Measurements from ENCODE around the gene NPFFR1.

DNA sequence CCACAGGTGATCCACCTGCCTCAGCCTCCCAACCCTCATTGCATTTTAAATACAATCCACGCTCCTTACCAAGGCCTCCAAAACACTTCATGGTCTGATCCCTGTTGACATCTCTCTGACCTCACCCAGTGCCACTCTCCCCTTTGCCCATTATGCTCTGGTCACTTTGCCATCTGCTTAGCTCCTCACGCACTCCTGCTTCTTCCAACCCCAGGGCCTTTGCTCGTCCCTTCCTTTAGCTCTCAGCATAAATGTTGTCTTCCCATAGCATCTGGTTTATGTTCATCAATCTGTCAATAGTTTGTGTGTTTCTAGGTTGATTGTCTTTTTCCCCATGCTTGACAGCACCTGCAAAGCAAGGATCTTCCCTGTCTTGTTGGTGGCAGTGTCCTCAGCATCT lies 14.1 kb downstream of the NPFFR1 start:
- TF ChIP-seq, protein P1, sequence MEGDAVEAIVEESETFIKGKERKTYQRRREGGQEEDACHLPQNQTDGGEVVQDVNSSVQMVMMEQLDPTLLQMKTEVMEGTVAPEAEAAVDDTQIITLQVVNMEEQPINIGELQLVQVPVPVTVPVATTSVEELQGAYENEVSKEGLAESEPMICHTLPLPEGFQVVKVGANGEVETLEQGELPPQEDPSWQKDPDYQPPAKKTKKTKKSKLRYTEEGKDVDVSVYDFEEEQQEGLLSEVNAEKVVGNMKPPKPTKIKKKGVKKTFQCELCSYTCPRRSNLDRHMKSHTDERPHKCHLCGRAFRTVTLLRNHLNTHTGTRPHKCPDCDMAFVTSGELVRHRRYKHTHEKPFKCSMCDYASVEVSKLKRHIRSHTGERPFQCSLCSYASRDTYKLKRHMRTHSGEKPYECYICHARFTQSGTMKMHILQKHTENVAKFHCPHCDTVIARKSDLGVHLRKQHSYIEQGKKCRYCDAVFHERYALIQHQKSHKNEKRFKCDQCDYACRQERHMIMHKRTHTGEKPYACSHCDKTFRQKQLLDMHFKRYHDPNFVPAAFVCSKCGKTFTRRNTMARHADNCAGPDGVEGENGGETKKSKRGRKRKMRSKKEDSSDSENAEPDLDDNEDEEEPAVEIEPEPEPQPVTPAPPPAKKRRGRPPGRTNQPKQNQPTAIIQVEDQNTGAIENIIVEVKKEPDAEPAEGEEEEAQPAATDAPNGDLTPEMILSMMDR (IDR thresholded peaks at IDR 0.05), result no peak
- TF ChIP-seq POLR2AphosphoS5 (IDR thresholded peaks at IDR 0.05) (no peak), EP300 (IDR thresholded peaks at IDR 0.05) (no peak)
